Stomach (tissue), 9 donors: Measurements from ENCODE around the gene SELENOV. TPM values are rescaled to one million over a fixed set of nuclear protein-coding genes. Genes with fewer than 3 reads are reported as not detected.

ENCODE experiments used
- DNase-seq, 2 donors: peaks; one replicate each; pipeline versions ENCODE4 v3.0.0 to v3.0.0-alpha.2; 2013 to 2019
- H3K27ac ChIP-seq, 5 donors: fragments of 200-600 bp in 4 of 5; sonication (generic) in 4 of 5; one replicate each; pipeline ENCODE4 v1.5.1; 2013 to 2019; ENCODE audit warnings: mild to moderate bottlenecking in 1 of 5, moderate library complexity in 1 of 5
- H3K27me3 ChIP-seq, 3 donors: fragments of 200-600 bp; sonication (generic); one replicate each; pipeline ENCODE4 v1.5.1; 2017 to 2019; ENCODE audit warnings: mixed run types in 1 of 3
- H3K36me3 ChIP-seq, 4 donors: fragments of 200-600 bp; sonication (generic); 1 replicate in 3 of 4; 2 replicates in 1 of 4; pipeline ENCODE4 v1.5.1; 2016 to 2019
- H3K4me1 ChIP-seq, 4 donors: fragments of 200-600 bp; sonication (generic); one replicate each; pipeline ENCODE4 v1.5.1; 2016 to 2019
- H3K4me3 ChIP-seq, 4 donors: fragments of 200-600 bp; sonication (generic) in 3 of 4; one replicate each; pipeline ENCODE4 v1.5.1; 2016 to 2019; ENCODE audit warnings: mild to moderate bottlenecking in 1 of 4
- H3K9me3 ChIP-seq, 4 donors: fragments of 200-600 bp; sonication (generic); one replicate each; pipeline ENCODE4 v1.5.1; 2016 to 2019
- CTCF ChIP-seq, 7 experiments: fragments of 450-650 bp in 4 of 7; fragments of 200-600 bp in 3 of 7; sonication (generic) in 3 of 7; IDR thresholded peaks; one replicate each; pipeline ENCODE4 v1.5.1; 2016 to 2019; ENCODE audit warnings: antibody characterized with exemption in 7 of 7, control low read depth in 2 of 7, mild to moderate bottlenecking in 1 of 7
- EP300 ChIP-seq: sonication (generic); formaldehyde crosslinking; IDR thresholded peaks from one replicate; pipeline ENCODE4 v1.6.1; 2017; ENCODE audit warnings: antibody characterized with exemption
- POLR2A ChIP-seq, 4 donors: fragments of 450-650 bp; IDR thresholded peaks; one replicate each; pipeline ENCODE4 v1.6.1; 2016; ENCODE audit warnings: antibody characterized with exemption in 4 of 4, control low read depth in 2 of 4, mild to moderate bottlenecking in 1 of 4, moderate library complexity in 1 of 4
- POLR2AphosphoS5 ChIP-seq, 3 donors: sonication (generic); formaldehyde crosslinking; IDR thresholded peaks; one replicate each; pipeline ENCODE4 v1.6.1; 2016; ENCODE audit warnings: antibody characterized with exemption in 3 of 3
- WGBS, 5 donors: extraction: QIAGEN DNeasy Blood & Tissue Kit in 3 of 5; methylation state at CpG; one replicate each; pipeline versions ENCODE4 v1.1.5 to v1.1.7; 2013 to 2018; 5-methylcytosine and 5-hydroxymethylcytosine counted together
- intact Hi-C: fragments of 100-400 bp; cut with DNase I; formaldehyde crosslinking; loops from one replicate; pipeline ENCODE4 v1.15.1; 2023; ENCODE audit warnings: low total_unique reads
- polyA plus RNA-seq, 3 donors: library from polyadenylated mRNA; stranded (reverse); fragments of 200-250 nt; gene quantifications; one replicate each; pipeline ENCODE4 v1.2.3, GENCODE V29; 2013
- total RNA-seq, 5 donors: library from RNA; depleted of rRNA; stranded (reverse); fragments of >200 nt; gene quantifications; one replicate each; pipeline versions ENCODE4 v1.1.0 to v1.2.3, GENCODE V29; 2014 to 2016
- donor health status: healthy with polysubstance abuse.
- donor health status: Bipolar disorder and iron deficiency.
- donor health status: healthy.

Gene SELENOV
- total and polyA plus RNA-seq, 8 donors = not detected

DNA sequence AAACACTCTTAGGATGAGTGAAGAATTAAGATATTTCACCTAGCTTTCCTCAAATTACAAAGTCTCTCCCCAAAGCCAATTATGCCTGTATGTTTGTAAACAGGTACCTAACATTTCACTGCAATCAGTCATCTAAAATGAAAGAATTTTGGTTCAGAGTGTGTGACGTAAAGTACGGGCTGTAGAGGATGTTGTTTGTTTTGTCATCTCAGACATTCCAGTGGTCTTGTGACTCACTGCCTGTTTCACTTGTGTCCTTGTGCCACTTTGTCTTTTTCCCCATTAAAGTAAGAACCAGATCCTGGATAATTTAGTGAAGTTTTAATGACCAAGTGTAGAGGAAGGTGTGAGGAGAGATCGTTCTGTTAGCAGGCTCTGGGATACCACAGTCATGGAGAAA lies 53.7 kb downstream of the SELENOV start:
- TF ChIP-seq POLR2AphosphoS5 (IDR thresholded peaks at IDR 0.05) (no peak), POLR2A (IDR thresholded peaks at IDR 0.05) (no peak), EP300 (no peak), CTCF (IDR thresholded peaks at IDR 0.05) (no peak)
- Histone ChIP-seq H3K4me1 (no peaks in the 10 kb centered on the region), H3K4me3 (no peak overlapping the region), H3K36me3 (no peaks in the 10 kb centered on the region), H3K9me3 (peaks cover 0 to 16% (median 10%) of the 10 kb centered on the region in 4 donors), H3K27me3 (peaks cover 0 to 18% (median 0%) of the 10 kb centered on the region in 3 donors), H3K27ac (no peak overlapping the region)
- no peak for DNase-seq
- 35 to 50% (median 46%) methylated on average over 3 of the region's 3 CpGs for WGBS, 5 donors
- intact Hi-C loops = no loop called here

Other genes starting within 250 kb of the SELENOV start
- not detected for gene IFNL2, start 246.7 kb upstream of the SELENOV start, total RNA-seq
- not detected for gene IFNL2, start 246.7 kb upstream of the SELENOV start, polyA plus RNA-seq
- not detected for gene IFNL1, start 218.7 kb upstream of the SELENOV start, total RNA-seq
- not detected for gene IFNL1, start 218.7 kb upstream of the SELENOV start, polyA plus RNA-seq
- 1 to 10 TPM in 1 of 5 donors, under 1 TPM in 3, not detected in 1; 0.18 to 2.3 (median 0.29) TPM for gene LRFN1, start 194.3 kb upstream of the SELENOV start, total RNA-seq
- gene LRFN1, start 194.3 kb upstream of the SELENOV start, polyA plus RNA-seq = 1 to 10 TPM in 1 of 3 donors, under 1 TPM in 2; 0.31 to 1.2 (median 0.80) TPM
- 10 to 100 TPM in 2 of 5 donors, not detected in 3; 12.9 to 18.2 TPM for gene GMFG, start 179.1 kb upstream of the SELENOV start, total RNA-seq
- gene GMFG, start 179.1 kb upstream of the SELENOV start, polyA plus RNA-seq = 10 to 100 TPM; 31.6 to 69.8 (median 56.0) TPM
- gene SAMD4B, start 172.7 kb upstream of the SELENOV start, total RNA-seq = 100 to 1,000 TPM in 2 of 5 donors, 10 to 100 TPM in 3; 52.1 to 136 (median 63.4) TPM
- gene SAMD4B, start 172.7 kb upstream of the SELENOV start, polyA plus RNA-seq = 10 to 100 TPM; 49.9 to 76.9 (median 69.0) TPM
- 10 to 100 TPM in 3 of 5 donors, 1 to 10 TPM in 2; 7.0 to 77.2 (median 21.4) TPM for gene PAF1, start 124.0 kb upstream of the SELENOV start, total RNA-seq
- 10 to 100 TPM; 31.7 to 49.0 (median 32.2) TPM for gene PAF1, start 124.0 kb upstream of the SELENOV start, polyA plus RNA-seq
- 10 to 100 TPM in 4 of 5 donors, 1 to 10 TPM in 1; 6.4 to 91.0 (median 23.0) TPM for gene MED29, start 123.8 kb upstream of the SELENOV start, total RNA-seq
- gene MED29, start 123.8 kb upstream of the SELENOV start, polyA plus RNA-seq = 10 to 100 TPM; 20.4 to 22.1 (median 20.5) TPM
- 1,000 to 10,000 TPM in 1 of 5 donors, 100 to 1,000 TPM in 3, 10 to 100 TPM in 1; 26.1 to 1,667 (median 340) TPM for gene ZFP36, start 108.3 kb upstream of the SELENOV start, total RNA-seq
- 100 to 1,000 TPM; 127 to 150 (median 136) TPM for gene ZFP36, start 108.3 kb upstream of the SELENOV start, polyA plus RNA-seq
- gene PLEKHG2, start 102.5 kb upstream of the SELENOV start, total RNA-seq = 10 to 100 TPM in 2 of 5 donors, 1 to 10 TPM in 3; 1.4 to 20.2 (median 8.5) TPM
- 1 to 10 TPM; 4.6 to 6.3 (median 4.9) TPM for gene PLEKHG2, start 102.5 kb upstream of the SELENOV start, polyA plus RNA-seq
- gene RPS16, start 79.2 kb upstream of the SELENOV start, total RNA-seq = 1,000 to 10,000 TPM in 3 of 5 donors, 100 to 1,000 TPM in 1, 10 to 100 TPM in 1; 69.0 to 2,451 (median 1,419) TPM
- 1,000 to 10,000 TPM; 3,264 to 4,294 (median 3,586) TPM for gene RPS16, start 79.2 kb upstream of the SELENOV start, polyA plus RNA-seq
- gene SUPT5H, start 69.6 kb upstream of the SELENOV start, total RNA-seq = 100 to 1,000 TPM in 3 of 5 donors, 10 to 100 TPM in 2; 61.7 to 127 (median 101) TPM
- 100 to 1,000 TPM in 2 of 3 donors, 10 to 100 TPM in 1; 97.2 to 121 (median 118) TPM for gene SUPT5H, start 69.6 kb upstream of the SELENOV start, polyA plus RNA-seq
- gene TIMM50, start 34.3 kb upstream of the SELENOV start, total RNA-seq = 100 to 1,000 TPM in 1 of 5 donors, 10 to 100 TPM in 4; 35.0 to 106 (median 56.2) TPM
- gene TIMM50, start 34.3 kb upstream of the SELENOV start, polyA plus RNA-seq = 10 to 100 TPM; 36.5 to 51.2 (median 49.7) TPM
- not detected for gene DLL3, start 16.2 kb upstream of the SELENOV start, total RNA-seq
- gene DLL3, start 16.2 kb upstream of the SELENOV start, polyA plus RNA-seq = under 1 TPM in 1 of 3 donors, not detected in 2; 0.08 TPM
- 1 to 10 TPM in 3 of 5 donors, under 1 TPM in 1, not detected in 1; 0.58 to 5.7 (median 1.9) TPM for gene EID2B, start 17.7 kb downstream of the SELENOV start, total RNA-seq
- 1 to 10 TPM; 1.2 to 1.9 (median 1.2) TPM for gene EID2B, start 17.7 kb downstream of the SELENOV start, polyA plus RNA-seq
- 10 to 100 TPM in 1 of 5 donors, 1 to 10 TPM in 3, not detected in 1; 4.3 to 56.5 (median 6.1) TPM for gene EID2, start 25.0 kb downstream of the SELENOV start, total RNA-seq
- gene EID2, start 25.0 kb downstream of the SELENOV start, polyA plus RNA-seq = 10 to 100 TPM in 2 of 3 donors, 1 to 10 TPM in 1; 8.7 to 12.5 (median 10.2) TPM
- not detected for gene LGALS13, start 87.4 kb downstream of the SELENOV start, total RNA-seq
- not detected for gene LGALS13, start 87.4 kb downstream of the SELENOV start, polyA plus RNA-seq
- not detected for gene LGALS16, start 140.8 kb downstream of the SELENOV start, total RNA-seq
- gene LGALS16, start 140.8 kb downstream of the SELENOV start, polyA plus RNA-seq = not detected
- not detected for gene LGALS14, start 189.3 kb downstream of the SELENOV start, total RNA-seq
- not detected for gene LGALS14, start 189.3 kb downstream of the SELENOV start, polyA plus RNA-seq
- 1 to 10 TPM in 1 of 5 donors, not detected in 4; 2.8 TPM for gene CLC, start 222.9 kb downstream of the SELENOV start, total RNA-seq
- 1 to 10 TPM in 1 of 3 donors, not detected in 2; 1.7 TPM for gene CLC, start 222.9 kb downstream of the SELENOV start, polyA plus RNA-seq